Ovary (tissue), 3 donors: ENCODE results near the gene KIF11.

Experiments
- EP300 ChIP-seq: sonication (generic); formaldehyde crosslinking; IDR thresholded peaks from one replicate; pipeline ENCODE4 v1.6.1; 2017; ENCODE audit warnings: antibody characterized with exemption
- POLR2A ChIP-seq: fragments of 450-650 bp; IDR thresholded peaks from one replicate; pipeline ENCODE4 v1.6.1; 2017; ENCODE audit warnings: antibody characterized with exemption, mild to moderate bottlenecking, moderate library complexity
- TF ChIP-seq, protein P1 (sequence below), 3 donors: fragments of 450-650 bp in 2 of 3; fragments of 200-600 bp in 1 of 3; IDR thresholded peaks; one replicate each; pipeline versions ENCODE4 v1.5.1 to v1.8.0; 2016 to 2022; ENCODE audit warnings: antibody characterized with exemption in 3 of 3, mild to moderate bottlenecking in 1 of 3
- donor health status: DM: no; HTN: no; CAD: no.

DNA sequence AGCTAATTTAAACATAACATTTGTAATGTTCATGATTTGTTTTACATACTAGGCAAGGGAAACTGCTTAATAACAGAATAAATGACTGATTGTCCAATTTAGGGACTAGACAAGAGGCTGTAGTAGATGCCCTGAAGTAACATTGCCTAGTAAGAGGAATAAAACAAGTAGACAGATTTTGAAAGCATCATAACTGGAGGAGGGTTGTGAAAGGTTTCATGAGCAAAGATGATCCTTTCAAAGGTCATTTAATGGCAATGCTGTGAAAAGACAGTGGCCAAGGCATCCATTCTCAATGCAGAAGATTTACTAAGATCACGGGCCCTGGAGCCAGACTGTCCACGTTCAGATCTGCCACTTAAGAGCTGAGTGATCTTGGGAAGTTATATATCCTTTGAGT is 52.0 kb downstream of the KIF11 start:
- TF ChIP-seq, protein P1, sequence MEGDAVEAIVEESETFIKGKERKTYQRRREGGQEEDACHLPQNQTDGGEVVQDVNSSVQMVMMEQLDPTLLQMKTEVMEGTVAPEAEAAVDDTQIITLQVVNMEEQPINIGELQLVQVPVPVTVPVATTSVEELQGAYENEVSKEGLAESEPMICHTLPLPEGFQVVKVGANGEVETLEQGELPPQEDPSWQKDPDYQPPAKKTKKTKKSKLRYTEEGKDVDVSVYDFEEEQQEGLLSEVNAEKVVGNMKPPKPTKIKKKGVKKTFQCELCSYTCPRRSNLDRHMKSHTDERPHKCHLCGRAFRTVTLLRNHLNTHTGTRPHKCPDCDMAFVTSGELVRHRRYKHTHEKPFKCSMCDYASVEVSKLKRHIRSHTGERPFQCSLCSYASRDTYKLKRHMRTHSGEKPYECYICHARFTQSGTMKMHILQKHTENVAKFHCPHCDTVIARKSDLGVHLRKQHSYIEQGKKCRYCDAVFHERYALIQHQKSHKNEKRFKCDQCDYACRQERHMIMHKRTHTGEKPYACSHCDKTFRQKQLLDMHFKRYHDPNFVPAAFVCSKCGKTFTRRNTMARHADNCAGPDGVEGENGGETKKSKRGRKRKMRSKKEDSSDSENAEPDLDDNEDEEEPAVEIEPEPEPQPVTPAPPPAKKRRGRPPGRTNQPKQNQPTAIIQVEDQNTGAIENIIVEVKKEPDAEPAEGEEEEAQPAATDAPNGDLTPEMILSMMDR (IDR thresholded peaks at IDR 0.05): no peak
- TF ChIP-seq EP300 (no peak), POLR2A (no peak)
